IMR-90 (cell line): Measurements from ENCODE around the gene CCP110. TPM values are rescaled to one million over a fixed set of nuclear protein-coding genes. Genes with fewer than 3 reads are reported as not detected.

Experiments
- ATAC-seq: fragments of 200-7000 bp; cut with Tn5 transposase; 2 replicates; pipeline ENCODE4 v1.9.1; 2020; ENCODE audit warnings: low read depth, mild to moderate bottlenecking, moderate library complexity
- BruUV-seq: library from RNA; stranded (reverse); fragments of 400-500 nt; replicated peaks from 2 replicates; lab custom pipeline; 2021; lab: Mats Ljungman, UMichigan
- CTCF ChIA-PET: fragments of 300-600 bp; formaldehyde crosslinking; extraction: SDS; loops from one replicate; lab custom pipeline; 2021; ENCODE audit warnings: antibody characterized with exemption; lab: Yijun Ruan, JAX
- POLR2A ChIA-PET: fragments of 300-600 bp; sonication (Branson Sonifier 250); formaldehyde crosslinking; loops from one replicate; lab custom pipeline; 2022; ENCODE audit warnings: antibody characterized with exemption; ENCODE audit not compliant: unreplicated experiment; lab: Charles Lee
- DNase-seq: peaks from one replicate; pipeline ENCODE4 v3.0.0; 2013
- H2AFZ ChIP-seq: replicated peaks from 2 replicates; pipeline ENCODE3; 2013; ENCODE audit warnings: low read length, mild to moderate bottlenecking; ENCODE audit not compliant: poor library complexity
- H2AK5ac ChIP-seq: 2 replicates; pipeline ENCODE4 v1.6.1; 2013; ENCODE audit warnings: low read depth, low read length, inconsistent platforms
- H2AK9ac ChIP-seq: replicated peaks from 2 replicates; pipeline ENCODE3; 2013; ENCODE audit warnings: mild to moderate bottlenecking, low read depth, low read length, moderate library complexity; ENCODE audit not compliant: poor library complexity
- H2BK120ac ChIP-seq: 2 replicates; pipeline ENCODE4 v1.6.1; 2013; ENCODE audit warnings: low read depth, low read length, inconsistent platforms
- H2BK15ac ChIP-seq: 3 replicates; pipeline ENCODE4 v1.6.1; 2013; ENCODE audit warnings: low read depth, low read length, inconsistent platforms
- H2BK20ac ChIP-seq: 2 replicates; pipeline ENCODE4 v1.6.1; 2013; ENCODE audit warnings: low read depth, mild to moderate bottlenecking, inconsistent platforms, low read length, moderate library complexity
- H2BK5ac ChIP-seq: 2 replicates; pipeline ENCODE4 v1.6.1; 2013; ENCODE audit warnings: mild to moderate bottlenecking, low read depth, low read length, inconsistent platforms; ENCODE audit not compliant: poor library complexity, severe bottlenecking
- H3K14ac ChIP-seq: replicated peaks from 2 replicates; pipeline ENCODE4 v1.6.1; 2013; ENCODE audit warnings: low read depth, low read length, inconsistent platforms
- H3K18ac ChIP-seq: 2 replicates; pipeline ENCODE4 v1.6.1; 2013; ENCODE audit warnings: low read depth, low read length, control low read depth
- H3K23ac ChIP-seq: 2 replicates; pipeline ENCODE4 v1.6.1; 2013; ENCODE audit warnings: low read depth, low read length, inconsistent platforms
- H3K27ac ChIP-seq: 2 replicates; pipeline ENCODE4 v1.5.1; 2013; ENCODE audit warnings: mild to moderate bottlenecking, control low read depth, low read length; ENCODE audit not compliant: insufficient read depth
- H3K27me3 ChIP-seq: 2 replicates; pipeline ENCODE4 v1.6.1; 2013; ENCODE audit warnings: low read length; ENCODE audit not compliant: control insufficient read depth, insufficient read depth
- H3K36me3 ChIP-seq: 2 replicates; pipeline ENCODE4 v1.6.1; 2013; ENCODE audit warnings: low read length, mixed read lengths; ENCODE audit not compliant: control insufficient read depth, insufficient read depth
- H3K4ac ChIP-seq: 2 replicates; pipeline ENCODE4 v1.6.1; 2013; ENCODE audit warnings: low read depth, low read length, inconsistent platforms
- H3K4me1 ChIP-seq: 2 replicates; pipeline ENCODE4 v1.6.1; 2013; ENCODE audit warnings: low read length, mixed read lengths; ENCODE audit not compliant: control insufficient read depth, insufficient read depth
- H3K4me2 ChIP-seq: 2 replicates; pipeline ENCODE4 v1.6.1; 2013; ENCODE audit warnings: low read depth, mild to moderate bottlenecking, control low read depth, low read length, moderate library complexity
- H3K4me3 ChIP-seq: 2 replicates; pipeline ENCODE4 v1.5.1; 2013; ENCODE audit warnings: low read depth, mild to moderate bottlenecking, control low read depth, low read length, moderate library complexity; ENCODE audit not compliant: insufficient read depth
- H3K56ac ChIP-seq: 2 replicates; pipeline ENCODE4 v1.6.1; 2013; ENCODE audit warnings: low read length, inconsistent platforms; ENCODE audit not compliant: insufficient read depth; ENCODE audit errors: extremely low read depth
- H3K79me1 ChIP-seq, 2 experiments: 2 replicates each; pipeline ENCODE4 v1.6.1; 2013; ENCODE audit warnings: low read length in 2 of 2, inconsistent platforms in 1 of 2, low read depth in 1 of 2
- H3K9ac ChIP-seq: 2 replicates; pipeline ENCODE4 v1.6.1; 2013; ENCODE audit warnings: low read depth, low read length, control low read depth
- H3K9me1 ChIP-seq: 2 replicates; pipeline ENCODE4 v1.6.1; 2013; ENCODE audit warnings: low read length, inconsistent platforms; ENCODE audit not compliant: insufficient read depth
- H3K9me3 ChIP-seq: 2 replicates; pipeline ENCODE4 v1.6.1; 2013; ENCODE audit warnings: low read length; ENCODE audit not compliant: control insufficient read depth, insufficient read depth
- H4K20me1 ChIP-seq: 2 replicates; pipeline ENCODE4 v1.6.1; 2013; ENCODE audit warnings: low read length, inconsistent platforms; ENCODE audit not compliant: insufficient read depth
- H4K5ac ChIP-seq: 2 replicates; pipeline ENCODE4 v1.6.1; 2013; ENCODE audit warnings: mild to moderate bottlenecking, low read depth, low read length, control low read depth
- H4K8ac ChIP-seq, 2 experiments: 2 replicates each; pipeline ENCODE4 v1.6.1; 2013; ENCODE audit warnings: low read depth in 2 of 2, low read length in 2 of 2, control low read depth in 1 of 2, inconsistent platforms in 1 of 2
- H4K91ac ChIP-seq: 2 replicates; pipeline ENCODE4 v1.6.1; 2013; ENCODE audit warnings: low read depth, low read length, inconsistent platforms; ENCODE audit not compliant: insufficient read depth
- CEBPB ChIP-seq: IDR thresholded peaks from 2 replicates; pipeline ENCODE4 v1.6.1; 2012; ENCODE audit warnings: low read depth, low read length, improper control_type of control experiment
- CHD1 ChIP-seq: IDR thresholded peaks from 2 replicates; pipeline ENCODE4 v1.6.1; 2012; ENCODE audit warnings: low read depth, low read length, improper control_type of control experiment
- FOS ChIP-seq: fragments of 150-350 bp; IDR thresholded peaks from 2 replicates; pipeline ENCODE4 v1.6.1; 2016; ENCODE audit warnings: low read depth, low read length
- MAFK ChIP-seq: IDR thresholded peaks from 2 replicates; pipeline ENCODE4 v1.6.1; 2012; ENCODE audit warnings: low read depth, low read length, improper control_type of control experiment
- MAZ ChIP-seq: IDR thresholded peaks from 2 replicates; pipeline ENCODE4 v1.6.1; 2012; ENCODE audit warnings: low read depth, mild to moderate bottlenecking, low read length, improper control_type of control experiment, moderate library complexity, borderline replicate concordance
- MXI1 ChIP-seq: IDR thresholded peaks from 2 replicates; pipeline ENCODE4 v1.6.1; 2012; ENCODE audit warnings: low read depth, mild to moderate bottlenecking, low read length, moderate library complexity, borderline replicate concordance
- NFE2L2 ChIP-seq: fragments of 150-350 bp; IDR thresholded peaks from 2 replicates; pipeline ENCODE4 v1.6.1; 2016; ENCODE audit warnings: low read depth, mild to moderate bottlenecking, low read length
- RAD21 ChIP-seq: IDR thresholded peaks from 2 replicates; pipeline ENCODE4 v1.6.1; 2012; ENCODE audit warnings: low read length, improper control_type of control experiment
- RFX5 ChIP-seq: IDR thresholded peaks from 2 replicates; pipeline ENCODE4 v1.8.0; 2012; ENCODE audit warnings: low read depth, mild to moderate bottlenecking, low read length, moderate library complexity
- WGBS, 2 experiments: methylation state at CpG; one replicate each; pipeline versions ENCODE4 v1.1.5 to v1.1.7; 2013; ENCODE audit warnings: missing lambda C conversion rate in 2 of 2; ENCODE audit not compliant: insufficient read length in 1 of 2; ENCODE audit errors: extremely low coverage in 2 of 2; 5-methylcytosine and 5-hydroxymethylcytosine counted together
- dilution Hi-C: fragments of 300-500 bp; cut with HindIII; formaldehyde crosslinking; loops from one replicate; pipeline ENCODE4 v1.14.3; 2018; ENCODE audit warnings: low sequenced_read_pairs; ENCODE audit not compliant: unreplicated experiment
- in situ Hi-C: fragments of 300-500 bp; cut with MboI; formaldehyde crosslinking; loops from 3 replicates; pipeline ENCODE4 v1.14.3; 2019; ENCODE audit warnings: low sequenced_read_pairs, inconsistent platforms, mixed read lengths
- intact Hi-C: fragments of 100-400 bp; cut with micrococcal nuclease; formaldehyde crosslinking; loops from 2 replicates; pipeline ENCODE4 v1.10.0; 2022
- polyA plus RNA-seq, 3 experiments: library from polyadenylated mRNA; depleted of rRNA; stranded (reverse); fragments of >200 nt; gene quantifications; 2 replicates each; pipeline ENCODE4 v1.2.3, GENCODE V29; 2012; ENCODE audit warnings: low replicate concordance in 1 of 3
- total RNA-seq: library from RNA; depleted of rRNA; stranded (reverse); fragments of >200 nt; gene quantifications from 2 replicates; pipeline ENCODE4 v1.2.3, GENCODE V29; 2012
- TF ChIP-seq, protein P1 (sequence below): conservative IDR thresholded peaks from 2 replicates; pipeline ENCODE4 v1.5.1; 2012; ENCODE audit warnings: mild to moderate bottlenecking, low read depth, low read length, improper control_type of control experiment

Gene CCP110
- total and polyA plus RNA-seq, 2 of the 4 experiments (the other 2 are of a cell fraction): 4.7 to 7.7 TPM

GRCh38 chr16:19486051-19486450, 37.7 kb upstream of the CCP110 start:
- Histone ChIP-seq H3K9me1 (no peaks in the 10 kb centered on the region), H3K4me1 (no peaks in the 10 kb centered on the region), H3K4me3 (no peak overlapping the region), H3K23ac (no peak overlapping the region), H4K5ac (no peak overlapping the region), H3K4ac (no peak overlapping the region), H3K79me1 (no peaks in the 10 kb centered on the region), H2AFZ (no peak overlapping the region), H2BK120ac (no peak overlapping the region), H3K56ac (no peak overlapping the region), H2AK9ac (no peak overlapping the region), H3K14ac (no peak overlapping the region), H3K18ac (no peak overlapping the region), H3K36me3 (no peaks in the 10 kb centered on the region), H3K9ac (no peak overlapping the region), H4K8ac (no peak overlapping the region), H2BK5ac (no peak overlapping the region), H4K20me1 (no peaks in the 10 kb centered on the region), H2BK15ac (no peak overlapping the region), H3K9me3 (no peaks in the 10 kb centered on the region), H2BK20ac (no peak overlapping the region), H3K4me2 (no peak overlapping the region), H3K27me3 (peaks cover 2% of the 10 kb centered on the region), H2AK5ac (no peak overlapping the region), H4K91ac (no peak overlapping the region), H3K27ac (no peak overlapping the region)
- POLR2A ChIA-PET: no interaction called here
- no TSS peak for BruUV-seq
- dilution Hi-C loops (no loop called here), in situ Hi-C loops (no loop called here), intact Hi-C loops (no loop called here)
- ATAC-seq: no peak
- DNase-seq: no peak
- TF ChIP-seq NFE2L2: no peak
- TF ChIP-seq MAZ: no peak
- TF ChIP-seq RFX5: no peak
- TF ChIP-seq, protein P1, sequence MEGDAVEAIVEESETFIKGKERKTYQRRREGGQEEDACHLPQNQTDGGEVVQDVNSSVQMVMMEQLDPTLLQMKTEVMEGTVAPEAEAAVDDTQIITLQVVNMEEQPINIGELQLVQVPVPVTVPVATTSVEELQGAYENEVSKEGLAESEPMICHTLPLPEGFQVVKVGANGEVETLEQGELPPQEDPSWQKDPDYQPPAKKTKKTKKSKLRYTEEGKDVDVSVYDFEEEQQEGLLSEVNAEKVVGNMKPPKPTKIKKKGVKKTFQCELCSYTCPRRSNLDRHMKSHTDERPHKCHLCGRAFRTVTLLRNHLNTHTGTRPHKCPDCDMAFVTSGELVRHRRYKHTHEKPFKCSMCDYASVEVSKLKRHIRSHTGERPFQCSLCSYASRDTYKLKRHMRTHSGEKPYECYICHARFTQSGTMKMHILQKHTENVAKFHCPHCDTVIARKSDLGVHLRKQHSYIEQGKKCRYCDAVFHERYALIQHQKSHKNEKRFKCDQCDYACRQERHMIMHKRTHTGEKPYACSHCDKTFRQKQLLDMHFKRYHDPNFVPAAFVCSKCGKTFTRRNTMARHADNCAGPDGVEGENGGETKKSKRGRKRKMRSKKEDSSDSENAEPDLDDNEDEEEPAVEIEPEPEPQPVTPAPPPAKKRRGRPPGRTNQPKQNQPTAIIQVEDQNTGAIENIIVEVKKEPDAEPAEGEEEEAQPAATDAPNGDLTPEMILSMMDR: no peak
- TF ChIP-seq CEBPB: no peak
- TF ChIP-seq MXI1: no peak
- no peak for TF ChIP-seq CHD1
- no peak for TF ChIP-seq MAFK
- no peak for TF ChIP-seq RAD21
- no peak for TF ChIP-seq FOS
- CTCF ChIA-PET: no interaction called here
- WGBS, 2 experiments: no CpG with 5 or more reads among the region's 4 CpGs
